Measurements from ENCODE around the gene DPYSL3. TPM values are rescaled to one million over a fixed set of nuclear protein-coding genes. Genes with fewer than 3 reads are reported as not detected.

Gene DPYSL3
- total RNA-seq, 4 donors from 2014 or later = 31.3 to 46.0 (median 35.1) TPM

DNA sequence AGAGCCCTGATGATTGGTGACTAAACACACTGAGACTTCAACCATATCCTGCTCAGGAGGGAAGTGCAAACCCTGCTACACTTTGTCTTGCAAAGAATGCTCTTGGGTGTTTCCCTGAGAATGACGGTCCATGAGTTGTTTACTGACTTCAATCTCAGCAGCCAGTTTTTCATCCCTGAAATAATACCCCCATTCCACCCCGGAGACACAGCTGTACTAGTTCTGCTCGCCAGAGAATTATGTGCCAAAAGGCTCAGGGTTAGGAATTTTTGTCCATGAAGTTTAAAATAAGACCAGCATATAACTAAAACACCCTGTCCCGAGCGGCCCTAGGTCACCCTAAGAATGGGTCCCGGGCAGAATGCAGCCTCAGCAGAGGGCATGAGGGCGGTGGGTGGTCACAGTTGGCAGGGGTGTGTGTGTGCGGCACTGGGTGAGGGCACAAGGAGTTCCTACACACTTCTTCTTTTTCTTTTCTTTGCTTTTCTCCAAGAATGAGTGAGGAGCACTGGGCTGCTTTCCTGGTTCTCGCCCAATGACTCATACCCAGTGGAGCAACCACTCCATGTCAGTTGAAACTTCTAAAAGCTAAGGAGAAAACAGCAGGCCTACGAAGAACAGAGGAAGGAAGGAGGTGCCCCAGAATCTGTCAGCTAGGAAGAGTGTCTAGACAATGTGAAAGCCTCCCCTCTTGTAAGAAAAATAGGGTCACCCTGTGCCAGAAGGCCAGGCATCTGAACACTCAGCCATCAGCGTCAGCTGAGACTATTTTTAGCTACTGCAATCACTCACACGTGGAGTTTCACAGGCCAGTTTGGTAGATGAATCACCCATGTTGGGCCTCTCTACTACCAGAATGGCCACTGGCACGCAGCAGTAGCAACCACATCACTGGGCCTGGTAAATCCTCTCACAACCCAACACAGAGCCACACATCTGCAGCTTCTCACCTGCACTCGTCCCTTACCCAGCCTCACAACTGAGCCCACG, 105.9 kb downstream of the DPYSL3 start:
- TF ChIP-seq, protein P1, sequence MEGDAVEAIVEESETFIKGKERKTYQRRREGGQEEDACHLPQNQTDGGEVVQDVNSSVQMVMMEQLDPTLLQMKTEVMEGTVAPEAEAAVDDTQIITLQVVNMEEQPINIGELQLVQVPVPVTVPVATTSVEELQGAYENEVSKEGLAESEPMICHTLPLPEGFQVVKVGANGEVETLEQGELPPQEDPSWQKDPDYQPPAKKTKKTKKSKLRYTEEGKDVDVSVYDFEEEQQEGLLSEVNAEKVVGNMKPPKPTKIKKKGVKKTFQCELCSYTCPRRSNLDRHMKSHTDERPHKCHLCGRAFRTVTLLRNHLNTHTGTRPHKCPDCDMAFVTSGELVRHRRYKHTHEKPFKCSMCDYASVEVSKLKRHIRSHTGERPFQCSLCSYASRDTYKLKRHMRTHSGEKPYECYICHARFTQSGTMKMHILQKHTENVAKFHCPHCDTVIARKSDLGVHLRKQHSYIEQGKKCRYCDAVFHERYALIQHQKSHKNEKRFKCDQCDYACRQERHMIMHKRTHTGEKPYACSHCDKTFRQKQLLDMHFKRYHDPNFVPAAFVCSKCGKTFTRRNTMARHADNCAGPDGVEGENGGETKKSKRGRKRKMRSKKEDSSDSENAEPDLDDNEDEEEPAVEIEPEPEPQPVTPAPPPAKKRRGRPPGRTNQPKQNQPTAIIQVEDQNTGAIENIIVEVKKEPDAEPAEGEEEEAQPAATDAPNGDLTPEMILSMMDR (IDR thresholded peaks at IDR 0.05; ENCODE audit: low read depth) = no peak

DNA sequence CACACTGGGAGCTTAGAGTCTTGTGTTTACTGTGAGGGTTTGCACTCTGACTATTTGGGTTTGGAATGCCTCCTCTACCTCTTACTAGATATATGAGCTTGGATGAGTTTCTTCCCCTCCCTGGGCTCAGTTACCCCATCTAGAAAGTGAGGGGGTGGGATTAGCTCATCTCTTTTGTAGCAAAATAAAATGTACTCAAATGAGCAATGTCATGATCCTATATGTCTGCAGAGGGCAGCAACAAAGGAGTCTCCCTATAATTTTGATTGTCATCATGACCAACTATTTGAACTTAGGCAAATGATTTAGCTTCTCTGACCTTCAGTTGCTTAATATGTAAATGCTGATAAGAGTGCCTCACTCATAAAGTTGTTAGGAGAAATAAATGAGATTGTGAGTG, 109.0 kb downstream of the DPYSL3 start:
- TF ChIP-seq, protein P1 (IDR thresholded peaks at IDR 0.05; ENCODE audit: low read depth) = no peak

- TF ChIP-seq, protein P1 (IDR thresholded peaks at IDR 0.05; ENCODE audit: low read depth) = no peak
Observed at GRCh38 chr5:147400126-147400809, 109.6 kb downstream of the DPYSL3 start.

GRCh38 chr5:147398860-147399259, 111.0 kb downstream of the DPYSL3 start:
- TF ChIP-seq, protein P1 (IDR thresholded peaks at IDR 0.05; ENCODE audit: low read depth) = no peak

DNA sequence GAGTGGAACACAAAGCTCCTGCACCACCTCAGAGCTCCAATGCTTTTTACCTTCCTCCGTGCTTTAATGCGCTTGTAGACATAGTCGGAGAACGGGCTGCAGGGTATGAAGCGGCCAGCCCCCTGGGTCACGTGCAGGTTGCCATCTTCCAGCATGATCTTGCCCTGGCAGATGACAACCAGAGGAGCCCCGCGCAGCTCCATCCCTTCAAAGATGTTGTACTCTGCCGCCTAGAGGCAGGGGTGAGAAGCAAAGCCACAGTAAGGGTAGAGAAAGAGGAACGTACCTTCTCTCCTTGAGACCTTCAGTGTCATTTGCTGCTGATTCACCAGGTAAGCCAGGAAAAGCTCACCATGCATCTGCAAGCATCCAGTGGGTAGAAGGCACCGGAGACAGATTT, 112.3 kb downstream of the DPYSL3 start:
- TF ChIP-seq, protein P1 (IDR thresholded peaks at IDR 0.05; ENCODE audit: low read depth) = no peak

GRCh38 chr5:147396070-147396823, 113.6 kb downstream of the DPYSL3 start:
- TF ChIP-seq, protein P1 (IDR thresholded peaks at IDR 0.05; ENCODE audit: low read depth) = no peak
